DMS 273 (cell line): ENCODE measurements around the gene TRMO.

Experiments
- DNase-seq: peaks from one replicate; lab custom pipeline; 2025; ENCODE audit not compliant: unreplicated experiment; lab: John Stamatoyannopoulos, UW

TRMO gene

DNA sequence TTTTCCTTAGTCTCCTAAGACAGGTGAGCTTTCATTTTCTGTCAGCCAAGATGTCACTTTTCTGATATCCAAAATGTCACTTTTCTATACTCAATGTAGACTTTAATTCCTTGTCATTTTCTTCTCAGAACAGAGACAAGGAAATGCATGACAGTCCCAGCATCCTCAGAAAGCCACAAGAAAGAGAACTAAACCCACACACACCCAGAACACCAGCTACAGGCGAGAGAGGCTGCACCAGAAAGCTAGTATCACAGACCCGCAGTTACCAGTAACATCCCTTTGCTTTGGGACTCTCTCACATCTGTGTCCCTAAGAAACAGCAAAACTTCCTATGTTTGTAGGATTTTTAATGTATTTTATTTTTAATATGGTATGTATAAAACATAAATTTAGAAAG lies 17.1 kb downstream of the TRMO start:
- DNase-seq = no peak

DNA sequence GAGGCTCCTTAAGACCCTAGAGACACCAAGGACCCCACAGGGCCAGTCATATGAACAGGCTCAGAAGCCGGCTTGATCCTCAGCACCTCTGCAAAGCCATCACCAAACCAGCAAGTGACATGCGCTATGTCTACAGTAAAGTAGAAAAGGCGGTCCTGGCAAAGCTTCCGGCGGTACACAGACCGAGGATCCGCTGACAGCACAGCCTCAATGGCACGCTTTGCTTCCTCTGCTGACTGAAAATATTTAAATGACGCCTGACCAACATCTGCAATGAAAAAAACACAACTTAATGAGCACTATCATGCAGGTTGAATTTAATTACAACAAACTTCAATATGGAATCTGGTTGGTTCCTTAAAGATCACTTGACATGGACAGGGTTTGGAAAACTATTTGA lies 17.6 kb downstream of the TRMO start:
- DNase-seq = no peak

DNA sequence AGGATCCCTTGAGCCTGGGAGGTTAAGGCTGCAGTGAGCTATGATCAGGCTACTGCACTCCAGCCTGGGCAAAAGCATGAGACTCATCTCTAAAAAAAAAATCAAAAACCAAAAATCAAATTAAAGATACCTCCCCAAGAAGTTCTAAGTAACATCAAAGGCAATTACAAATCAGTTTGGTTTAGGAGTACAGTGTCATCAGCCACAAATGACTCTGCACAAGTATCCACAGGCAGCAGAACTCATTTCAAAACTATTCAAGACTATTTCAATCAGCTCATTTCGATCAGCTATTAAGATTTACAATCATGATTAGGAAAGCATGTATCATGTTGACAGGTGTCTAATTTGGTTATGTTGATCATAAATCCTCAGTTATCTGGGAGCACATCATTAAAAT lies 19.1 kb downstream of the TRMO start:
- no peak for DNase-seq

DNA sequence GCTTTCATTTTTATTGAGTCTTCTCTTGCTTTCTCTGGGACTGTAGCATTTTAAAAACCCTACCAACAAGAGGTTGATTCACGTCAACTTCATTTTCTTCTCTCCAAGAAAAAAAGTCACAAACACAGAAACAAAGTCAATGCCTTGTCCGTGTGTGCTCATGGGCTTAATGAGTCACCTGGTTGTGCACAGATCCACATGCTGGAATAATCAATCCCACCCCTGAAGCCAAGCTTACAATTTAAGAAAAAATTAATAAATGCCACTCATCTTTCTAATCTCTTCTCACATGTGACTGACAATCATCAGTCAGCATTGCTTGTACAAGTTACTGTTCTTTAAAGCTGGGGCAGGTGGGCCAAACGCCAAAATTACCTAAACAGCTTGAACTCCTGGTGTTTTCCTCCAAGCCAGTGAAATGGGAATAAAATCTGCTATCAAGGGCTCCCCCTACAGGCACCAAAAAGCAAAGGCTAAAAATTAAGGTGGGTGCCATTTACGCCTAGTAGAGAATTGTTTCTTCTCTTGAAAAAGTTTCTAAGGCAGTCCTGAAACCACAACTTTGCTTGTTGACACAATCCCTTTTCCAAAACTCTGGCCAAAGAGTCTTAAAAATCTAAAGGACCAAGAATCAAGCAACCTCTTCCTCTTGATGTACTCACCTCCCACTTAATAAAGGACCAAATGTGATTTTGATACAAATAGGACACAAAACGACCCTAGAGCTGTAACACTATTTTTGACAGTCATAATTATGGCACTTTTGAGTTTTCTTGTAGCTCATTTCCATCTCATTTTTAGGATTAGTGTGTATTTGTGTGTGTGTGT lies 21.3 kb downstream of the TRMO start:
- peak; percentile 74 for DNase-seq

DNA sequence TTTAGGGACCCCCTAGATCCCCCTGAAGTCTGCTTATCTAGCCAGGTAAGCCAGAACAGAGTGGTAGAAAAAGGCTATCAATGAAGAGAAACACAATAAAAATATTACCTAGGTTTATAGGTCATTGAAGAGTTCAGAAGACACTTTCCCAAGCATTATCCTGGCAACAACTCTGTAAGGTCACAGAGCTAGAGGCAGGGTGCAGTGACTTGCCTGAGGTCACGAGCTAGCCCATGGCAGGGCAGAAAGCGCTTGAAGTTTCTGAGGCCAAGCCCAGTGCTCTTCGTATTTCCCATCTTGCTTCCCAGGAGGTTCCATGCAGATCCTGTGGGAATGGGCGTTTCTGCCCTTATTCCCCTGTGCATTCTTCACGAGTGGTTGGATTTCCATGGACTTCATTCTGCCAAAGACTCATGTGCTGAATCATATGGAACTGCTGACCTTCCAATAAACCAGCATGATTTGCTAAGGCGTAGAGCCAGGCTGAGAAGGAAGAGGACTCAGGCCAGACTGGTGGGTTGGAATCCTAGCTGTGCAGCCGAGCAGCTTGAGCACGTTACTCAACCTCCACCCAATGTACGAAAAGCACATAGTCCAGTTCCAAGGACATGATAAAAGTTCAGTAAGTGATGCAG lies 22.1 kb downstream of the TRMO start:
- no peak for DNase-seq

DNA sequence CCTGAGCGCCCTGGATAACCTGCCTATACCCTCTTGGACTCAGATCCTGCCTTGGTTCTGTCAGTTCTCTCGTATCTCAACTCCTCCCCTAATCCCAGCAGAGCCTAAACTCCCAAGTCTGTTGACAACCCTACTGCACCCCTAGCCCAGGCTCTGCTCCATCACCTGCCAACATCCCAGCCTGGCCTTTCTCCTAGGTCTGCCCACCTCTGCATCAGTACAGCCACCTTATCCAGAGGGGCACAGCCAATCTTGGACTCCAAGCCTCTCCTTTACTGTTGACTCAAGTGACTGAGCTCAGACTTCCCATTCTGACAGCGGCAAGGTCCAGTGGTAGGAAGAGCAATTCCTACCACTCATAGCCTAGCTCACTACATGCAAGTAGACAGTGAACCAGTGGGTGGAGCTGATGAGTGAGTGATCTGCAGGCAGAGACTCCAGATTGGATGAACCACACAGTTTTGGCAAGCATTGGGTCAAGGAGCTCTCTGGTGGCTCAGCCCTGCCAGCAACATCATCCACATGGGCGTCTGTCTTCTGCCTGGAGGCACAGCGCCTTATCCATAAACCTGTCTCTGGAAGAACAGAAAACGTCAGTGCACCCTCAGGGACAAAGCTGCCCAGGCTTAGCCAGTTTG lies 26.5 kb downstream of the TRMO start:
- peak; percentile 53 for DNase-seq

- DNase-seq = no peak
These were observed 27.1 kb downstream of the TRMO start for GRCh38 chr9:97895211-97895610.

DNA sequence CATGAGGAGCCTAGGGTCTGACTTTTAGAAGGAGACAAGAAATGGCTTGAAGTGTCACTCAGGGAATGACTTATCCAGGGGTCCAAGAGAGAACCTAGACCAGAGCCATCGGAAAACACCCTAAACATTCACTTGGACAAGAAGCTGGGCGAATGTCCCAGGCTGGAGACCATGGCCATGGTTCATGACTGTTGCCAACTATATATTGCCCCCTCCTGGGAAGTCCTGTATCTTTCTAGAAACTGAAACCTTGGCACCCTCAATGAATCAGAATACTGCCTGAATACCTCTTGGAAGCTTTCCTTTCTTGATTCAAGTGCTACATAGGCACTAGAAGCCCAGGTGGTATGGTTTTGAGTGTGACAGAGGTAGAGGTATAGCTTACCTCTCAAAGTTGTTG lies 29.9 kb downstream of the TRMO start:
- peak; percentile 8 for DNase-seq

DNA sequence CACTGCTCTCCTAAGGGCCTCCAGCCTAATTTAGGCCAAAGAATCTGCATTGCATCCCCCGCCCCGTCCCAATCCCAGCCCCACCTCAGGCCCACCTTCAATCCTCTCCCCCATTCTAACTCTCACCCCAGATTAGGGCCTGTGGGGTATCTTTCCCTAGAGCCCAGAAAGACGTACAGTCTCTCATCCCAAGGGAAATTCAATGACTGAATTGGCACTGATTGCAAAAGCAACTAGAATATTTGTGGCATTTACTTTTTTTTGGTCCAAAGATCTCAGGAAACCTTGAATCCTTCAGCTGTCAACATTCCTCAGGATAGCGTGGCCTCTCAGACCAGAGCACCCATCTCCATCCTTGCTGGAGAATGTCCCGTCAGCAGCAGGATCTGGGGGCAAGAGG lies 30.6 kb downstream of the TRMO start:
- no peak for DNase-seq

DNA sequence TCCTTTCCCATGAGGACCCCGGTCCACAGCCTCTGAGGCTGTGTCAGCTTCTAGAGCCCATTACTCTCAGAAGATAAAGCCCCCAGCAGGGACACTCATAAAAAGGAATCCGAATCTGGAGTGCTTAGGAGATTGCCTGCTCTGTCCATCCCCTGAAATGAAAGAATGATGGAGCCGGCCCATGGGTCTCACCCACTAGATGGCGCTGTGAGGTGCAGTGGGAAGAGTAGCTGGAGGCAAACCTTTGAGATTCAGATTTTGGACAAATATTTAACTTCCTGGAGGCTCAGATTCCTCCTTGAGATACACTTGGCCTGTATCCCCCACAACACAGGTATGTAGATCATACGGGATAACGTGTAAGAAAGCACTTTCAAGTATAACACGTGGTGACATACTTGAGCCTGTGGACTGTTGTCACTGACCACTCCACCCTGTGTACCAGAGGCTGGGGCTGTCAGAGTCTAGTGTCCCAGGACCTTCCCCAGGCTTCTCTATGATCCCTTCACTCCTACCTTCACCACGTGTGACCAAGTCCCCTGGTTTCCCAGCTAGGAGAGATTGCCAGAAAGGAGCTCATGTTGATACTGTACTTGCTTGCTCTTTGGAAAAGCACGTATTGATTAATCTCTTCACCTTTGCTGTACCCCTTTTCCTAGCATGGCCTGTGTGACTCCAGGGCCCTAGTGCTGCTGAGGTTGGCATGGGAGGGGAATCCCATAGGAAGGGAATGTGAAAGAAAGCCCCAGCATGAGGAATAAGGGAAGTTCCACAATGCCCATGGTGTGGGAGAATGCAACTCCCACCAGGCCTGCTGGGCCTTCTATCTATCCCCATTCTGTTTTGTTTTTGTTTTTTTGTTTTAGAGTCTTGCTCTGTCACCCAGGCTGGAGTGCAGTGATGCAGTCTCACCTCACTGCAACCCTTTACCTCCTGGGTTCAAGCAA lies 32.1 kb downstream of the TRMO start:
- DNase-seq = peak; percentile 54

DNA sequence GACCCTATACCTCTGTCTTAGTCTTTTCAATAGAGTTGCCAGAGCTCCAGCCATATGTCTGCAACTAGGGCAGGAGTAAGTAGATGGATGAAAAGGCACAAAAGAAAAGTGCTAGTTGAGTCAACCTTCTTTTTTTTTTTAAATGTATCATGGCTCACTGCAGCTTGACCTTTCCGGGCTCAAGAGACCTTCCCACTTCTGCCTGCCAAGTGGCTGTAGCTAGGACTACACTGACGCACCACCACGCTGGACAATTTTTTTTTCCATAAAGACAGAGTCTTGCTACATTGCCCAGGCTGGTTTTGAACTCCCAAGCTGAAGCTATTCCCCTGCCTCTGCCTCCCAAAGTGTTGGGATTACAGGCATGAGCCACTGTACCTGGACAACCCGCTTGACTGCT lies 42.0 kb downstream of the TRMO start:
- no peak for DNase-seq

GRCh38 chr9:97876061-97876460 lies 46.2 kb downstream of the TRMO start:
- DNase-seq = no peak

GRCh38 chr9:97875111-97875510 lies 47.2 kb downstream of the TRMO start:
- no peak for DNase-seq

DNA sequence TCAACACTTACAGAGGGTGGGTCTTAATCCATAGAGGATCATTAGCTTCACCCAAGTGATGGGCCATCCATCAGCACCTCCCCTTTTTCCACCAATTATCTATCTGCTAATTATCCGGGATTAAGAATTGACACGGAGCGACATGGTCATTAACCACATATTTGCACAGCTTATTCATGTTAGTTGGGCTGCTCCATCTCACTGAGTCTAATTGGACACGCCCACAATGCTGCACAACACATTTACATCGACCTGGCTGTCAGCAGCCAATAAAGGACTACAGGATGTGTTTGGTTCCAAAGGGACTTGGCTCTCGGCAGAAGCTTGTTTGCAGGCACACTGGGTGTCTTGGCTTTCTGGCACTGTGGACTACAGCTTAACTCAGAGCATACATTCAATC lies 47.7 kb downstream of the TRMO start:
- no peak for DNase-seq

DNA sequence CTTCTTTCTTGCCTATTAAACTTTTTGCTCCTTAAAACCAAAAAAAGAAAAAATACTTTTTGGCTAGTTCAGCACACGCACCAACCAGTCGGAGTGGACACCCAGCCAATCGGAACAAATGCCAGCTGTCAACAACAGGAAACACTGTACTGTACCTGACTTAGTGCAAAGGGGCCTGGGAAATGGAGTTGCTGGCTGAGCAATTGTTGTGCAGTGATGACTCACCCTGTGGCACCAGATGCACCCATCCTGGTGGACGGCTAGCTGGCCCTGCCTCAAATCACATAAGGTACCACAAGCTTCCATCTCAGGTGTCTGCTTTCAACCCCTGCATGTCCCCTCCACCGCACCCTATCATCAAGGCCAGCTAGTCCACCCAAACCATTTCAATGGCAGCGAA lies 48.4 kb downstream of the TRMO start:
- no peak for DNase-seq

DNA sequence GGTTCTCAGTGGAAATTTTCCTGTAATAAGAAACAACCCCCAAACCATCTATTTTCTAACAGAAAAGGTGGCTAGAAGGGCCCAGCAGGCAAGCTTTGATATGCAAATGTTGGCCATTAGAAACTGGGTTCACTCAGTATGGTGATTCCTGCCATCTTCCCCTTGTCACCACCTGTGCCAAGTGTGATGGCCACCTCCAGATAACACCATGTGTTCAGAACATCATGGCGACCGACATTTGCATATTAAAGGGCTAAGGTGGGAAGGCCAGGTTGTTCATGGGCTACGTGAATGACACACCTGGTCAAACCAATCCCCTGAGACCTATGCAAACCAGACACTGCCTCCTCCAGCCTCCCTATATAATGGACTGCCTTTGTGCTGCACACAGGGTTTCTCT lies 48.9 kb downstream of the TRMO start:
- no peak for DNase-seq

DNA sequence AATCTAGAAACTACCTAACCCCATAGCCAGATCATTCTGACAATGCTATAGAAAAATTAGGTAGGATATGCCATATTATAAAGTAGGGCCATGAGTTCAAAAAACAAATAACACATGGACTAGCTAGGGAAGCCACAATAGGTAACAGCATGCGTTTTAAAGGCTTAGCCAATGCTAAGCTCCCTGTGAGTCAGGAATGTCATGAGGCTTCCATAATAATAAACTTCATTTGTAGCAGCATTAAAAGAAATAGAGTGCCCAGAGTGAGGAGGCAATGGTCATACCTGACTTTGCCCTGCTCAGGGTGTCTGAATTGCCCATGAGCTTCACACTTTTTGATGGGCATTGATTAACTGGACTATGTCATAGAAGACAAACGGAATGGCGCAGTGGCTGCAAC lies 53.4 kb downstream of the TRMO start:
- DNase-seq = no peak

DNA sequence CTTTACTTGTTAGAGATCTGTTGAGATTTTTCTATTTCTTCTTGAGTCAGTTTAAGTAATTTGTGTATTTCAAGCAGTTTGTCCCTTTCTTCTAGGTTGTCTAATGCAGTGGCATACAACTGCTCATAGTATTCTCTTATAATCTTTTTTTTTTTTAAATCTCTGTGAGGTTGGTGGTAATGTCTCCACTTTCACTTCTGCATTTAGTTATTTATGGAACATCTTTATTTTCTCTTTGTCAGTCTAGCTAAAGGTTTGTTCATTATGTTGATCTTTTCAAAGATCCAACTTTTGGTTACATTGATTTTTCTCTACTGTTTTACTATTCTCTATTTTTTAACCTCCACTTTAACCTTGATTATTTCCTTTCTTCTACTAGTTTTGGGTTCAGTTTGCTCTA lies 55.5 kb downstream of the TRMO start:
- DNase-seq = no peak

GRCh38 chr9:97866300-97866699 lies 56.0 kb downstream of the TRMO start:
- DNase-seq = no peak

- no peak for DNase-seq
These were observed 57.9 kb downstream of the TRMO start for GRCh38 chr9:97864396-97864795.

- DNase-seq = peak; percentile 16
These were observed 59.0 kb downstream of the TRMO start for GRCh38 chr9:97863314-97863713.
